ENCODE results near the gene ANKRD28.

ANKRD28 gene

DNA sequence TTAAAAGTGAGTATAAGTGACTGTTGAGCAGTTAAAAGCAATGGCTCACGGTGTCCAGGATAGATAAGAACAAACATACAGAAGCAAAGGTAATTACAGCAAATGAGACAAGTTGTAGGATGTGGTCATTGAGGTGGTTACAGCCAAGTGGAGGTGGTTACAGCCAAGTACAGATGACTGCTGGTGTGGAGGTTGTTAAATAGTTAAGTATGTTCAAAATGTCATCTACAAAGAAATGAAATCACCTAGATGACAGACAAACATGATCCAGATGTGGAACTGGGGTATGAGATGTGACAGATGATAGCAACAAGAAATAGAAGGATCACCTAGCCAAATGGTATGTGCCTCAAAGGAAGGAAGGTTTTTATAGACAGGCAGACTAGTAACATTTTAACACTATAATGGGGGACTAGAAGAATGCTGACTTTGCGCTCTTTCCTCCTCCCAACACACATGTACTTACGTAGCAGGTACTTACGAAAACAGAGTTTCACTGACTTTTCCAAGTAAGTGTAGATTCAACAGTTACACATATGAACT lies 6.8 kb upstream of the ANKRD28 start:
- TF ChIP-seq, protein P1, sequence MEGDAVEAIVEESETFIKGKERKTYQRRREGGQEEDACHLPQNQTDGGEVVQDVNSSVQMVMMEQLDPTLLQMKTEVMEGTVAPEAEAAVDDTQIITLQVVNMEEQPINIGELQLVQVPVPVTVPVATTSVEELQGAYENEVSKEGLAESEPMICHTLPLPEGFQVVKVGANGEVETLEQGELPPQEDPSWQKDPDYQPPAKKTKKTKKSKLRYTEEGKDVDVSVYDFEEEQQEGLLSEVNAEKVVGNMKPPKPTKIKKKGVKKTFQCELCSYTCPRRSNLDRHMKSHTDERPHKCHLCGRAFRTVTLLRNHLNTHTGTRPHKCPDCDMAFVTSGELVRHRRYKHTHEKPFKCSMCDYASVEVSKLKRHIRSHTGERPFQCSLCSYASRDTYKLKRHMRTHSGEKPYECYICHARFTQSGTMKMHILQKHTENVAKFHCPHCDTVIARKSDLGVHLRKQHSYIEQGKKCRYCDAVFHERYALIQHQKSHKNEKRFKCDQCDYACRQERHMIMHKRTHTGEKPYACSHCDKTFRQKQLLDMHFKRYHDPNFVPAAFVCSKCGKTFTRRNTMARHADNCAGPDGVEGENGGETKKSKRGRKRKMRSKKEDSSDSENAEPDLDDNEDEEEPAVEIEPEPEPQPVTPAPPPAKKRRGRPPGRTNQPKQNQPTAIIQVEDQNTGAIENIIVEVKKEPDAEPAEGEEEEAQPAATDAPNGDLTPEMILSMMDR (IDR thresholded peaks at IDR 0.05; ENCODE audit: insufficient read depth, low read depth, low read length, missing control alignments): no peak
- H3K4me3 ChIP-seq (ENCODE audit: low read length): no peak overlapping the region

DNA sequence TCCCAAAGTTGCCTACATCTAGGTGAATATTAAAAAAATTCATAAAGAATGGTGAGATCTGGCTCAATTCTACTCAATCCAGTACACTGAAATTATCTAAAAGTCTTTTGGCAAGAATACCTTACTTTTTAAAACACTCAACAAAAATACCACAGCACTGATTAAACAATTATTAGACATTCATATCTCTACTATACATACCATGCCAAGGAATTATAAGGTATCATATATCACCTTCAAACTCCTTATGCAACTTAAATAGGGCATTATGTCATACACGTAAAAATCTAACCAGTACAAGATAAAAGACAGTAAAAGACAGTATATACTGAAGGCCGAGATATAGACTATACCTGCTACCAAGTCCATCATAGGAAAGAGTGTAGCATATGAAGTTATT lies 6.1 kb upstream of the ANKRD28 start:
- DNase-seq (ENCODE audit: low read depth): no peak
- no peak overlapping the region for H3K4me3 ChIP-seq (ENCODE audit: low read length)
- TF ChIP-seq, protein P1 (IDR thresholded peaks at IDR 0.05; ENCODE audit: insufficient read depth, low read depth, low read length, missing control alignments): no peak

More for the DNA sequence above, 6.8 kb upstream of the ANKRD28 start:
- no peak for DNase-seq (ENCODE audit: low read depth)

DNA sequence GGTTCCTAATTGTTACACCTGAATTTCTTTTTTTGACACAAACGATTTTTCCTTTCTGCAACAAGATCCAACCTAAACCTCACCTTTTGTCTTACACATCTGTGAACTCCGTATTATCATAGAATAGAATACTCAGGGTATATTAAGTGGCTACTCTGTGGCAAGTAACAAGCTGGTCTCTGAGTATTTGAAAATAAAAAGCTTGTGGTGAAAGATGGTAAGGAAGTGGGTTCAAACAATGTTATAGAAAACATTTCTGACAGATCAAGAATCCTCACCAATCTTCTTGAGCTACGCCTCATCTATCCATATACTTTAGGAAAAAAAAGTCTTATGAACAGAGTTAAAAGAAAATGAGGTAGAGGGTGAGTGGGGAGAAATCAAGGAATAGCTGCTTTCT lies 3.5 kb upstream of the ANKRD28 start:
- DNase-seq (ENCODE audit: low read depth): no peak
- no peak overlapping the region for H3K4me3 ChIP-seq (ENCODE audit: low read length)
- TF ChIP-seq, protein P1 (IDR thresholded peaks at IDR 0.05; ENCODE audit: insufficient read depth, low read depth, low read length, missing control alignments): no peak

DNA sequence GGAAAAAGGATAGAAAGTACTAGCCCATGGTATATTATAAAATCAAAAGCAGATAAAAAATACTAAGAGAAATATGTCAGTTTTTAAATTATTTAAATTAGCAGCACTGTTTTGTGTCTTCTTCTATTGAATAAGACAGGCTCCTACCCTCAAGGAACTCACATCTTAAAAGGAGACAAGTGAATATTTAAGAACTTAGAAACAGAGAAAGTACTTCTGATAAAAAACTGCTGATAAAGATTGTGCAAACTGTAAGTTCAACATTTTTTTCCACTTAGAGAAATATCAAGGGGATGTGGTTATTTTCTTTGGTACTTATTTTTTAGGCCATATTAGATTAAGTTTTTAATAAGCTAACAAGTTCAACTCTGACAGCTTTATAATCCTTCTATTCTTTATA lies 3.0 kb upstream of the ANKRD28 start:
- no peak overlapping the region for H3K4me3 ChIP-seq (ENCODE audit: low read length)
- no peak for DNase-seq (ENCODE audit: low read depth)
- TF ChIP-seq, protein P1 (IDR thresholded peaks at IDR 0.05; ENCODE audit: insufficient read depth, low read depth, low read length, missing control alignments): no peak

DNA sequence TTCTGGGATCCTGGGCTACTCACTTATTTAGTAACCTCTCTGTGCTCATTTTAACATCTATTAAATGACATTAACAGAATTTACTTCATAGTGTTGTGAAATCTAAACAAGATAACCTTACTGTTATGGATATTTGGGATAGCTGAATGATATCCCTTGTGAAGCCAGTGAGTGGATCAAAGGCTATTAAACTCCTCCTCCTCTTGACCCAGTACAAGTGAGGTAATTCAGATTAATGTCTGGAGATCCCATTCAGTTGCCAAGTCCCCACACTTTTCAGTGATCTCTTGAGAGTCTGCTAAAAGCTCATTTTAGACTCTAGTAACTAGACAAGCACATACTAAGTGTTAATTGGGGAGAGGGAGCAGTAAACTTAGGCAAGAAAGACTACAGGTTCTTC lies 2.5 kb upstream of the ANKRD28 start:
- H3K4me3 ChIP-seq (ENCODE audit: low read length): no peak overlapping the region
- no peak for DNase-seq (ENCODE audit: low read depth)
- TF ChIP-seq, protein P1 (IDR thresholded peaks at IDR 0.05; ENCODE audit: insufficient read depth, low read depth, low read length, missing control alignments): no peak

DNA sequence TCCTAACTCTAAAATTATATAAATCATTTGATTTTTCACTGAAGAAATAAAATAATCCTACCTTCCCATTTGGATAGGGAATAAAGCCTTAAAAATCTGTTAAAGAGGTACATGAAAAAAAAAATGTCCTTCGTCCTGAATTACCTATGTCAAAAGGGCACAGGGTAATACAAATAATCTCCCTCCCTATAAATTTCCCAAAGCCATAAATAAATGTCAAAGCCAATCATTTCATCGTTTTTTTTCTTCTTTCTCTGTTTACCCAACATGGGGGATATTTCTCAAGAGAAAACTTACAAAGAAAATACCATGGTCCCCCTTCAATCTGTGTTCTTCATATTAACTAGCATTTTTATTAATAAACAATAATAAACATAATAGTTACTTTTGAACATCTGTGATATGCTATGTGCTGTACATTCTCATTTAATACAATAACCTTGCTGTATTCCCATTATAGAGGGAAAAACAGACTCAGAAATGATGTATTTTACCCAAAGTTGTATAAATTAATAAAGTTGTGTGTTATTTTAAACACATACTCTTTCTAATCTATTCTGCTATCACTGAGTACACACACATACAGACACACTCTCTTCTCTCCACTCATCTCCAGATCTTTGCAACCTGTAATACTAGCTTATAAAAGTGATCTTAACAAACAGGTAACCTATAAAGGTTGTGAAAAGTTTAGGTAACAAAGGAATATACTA lies 910 bp upstream of the ANKRD28 start:
- no peak for DNase-seq (ENCODE audit: low read depth)
- TF ChIP-seq, protein P1 (IDR thresholded peaks at IDR 0.05; ENCODE audit: insufficient read depth, low read depth, low read length, missing control alignments): no peak
- H3K4me3 ChIP-seq (ENCODE audit: low read length): no peak overlapping the region
